ENCODE results near the gene PURB. TPM values are rescaled to one million over a fixed set of nuclear protein-coding genes. Genes with fewer than 3 reads are reported as not detected.
A peak's percentile ranks its signal among the peaks of the same experiment; 100 is the strongest.

Gene PURB
- total RNA-seq, 2 donors from 2014 or later, result 10.0 to 12.9 TPM

DNA sequence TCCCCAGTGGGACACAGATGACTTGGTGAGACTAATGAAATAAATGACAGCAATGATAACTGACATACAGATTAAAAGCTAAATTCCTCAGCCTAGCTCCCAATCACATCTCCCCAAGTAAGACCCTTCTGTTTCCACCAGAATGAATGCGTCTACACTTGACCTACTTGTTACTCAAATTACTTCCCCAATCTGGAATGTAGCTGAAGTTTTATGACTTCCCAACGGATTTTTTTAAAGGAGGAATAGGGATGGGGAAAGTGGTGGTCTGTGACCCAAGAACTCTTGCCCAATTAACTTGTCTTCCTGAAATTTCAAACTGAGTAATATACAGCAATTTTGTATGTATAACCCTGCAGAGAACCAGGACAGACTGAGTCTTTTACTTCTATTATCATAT, 46.6 kb downstream of the PURB start:
- H3K4me1 ChIP-seq, result peaks cover 0 to 7% of the 10 kb centered on the region in 2 donors
- no peak overlapping the region for H3K27ac ChIP-seq
- TF ChIP-seq, protein P1, sequence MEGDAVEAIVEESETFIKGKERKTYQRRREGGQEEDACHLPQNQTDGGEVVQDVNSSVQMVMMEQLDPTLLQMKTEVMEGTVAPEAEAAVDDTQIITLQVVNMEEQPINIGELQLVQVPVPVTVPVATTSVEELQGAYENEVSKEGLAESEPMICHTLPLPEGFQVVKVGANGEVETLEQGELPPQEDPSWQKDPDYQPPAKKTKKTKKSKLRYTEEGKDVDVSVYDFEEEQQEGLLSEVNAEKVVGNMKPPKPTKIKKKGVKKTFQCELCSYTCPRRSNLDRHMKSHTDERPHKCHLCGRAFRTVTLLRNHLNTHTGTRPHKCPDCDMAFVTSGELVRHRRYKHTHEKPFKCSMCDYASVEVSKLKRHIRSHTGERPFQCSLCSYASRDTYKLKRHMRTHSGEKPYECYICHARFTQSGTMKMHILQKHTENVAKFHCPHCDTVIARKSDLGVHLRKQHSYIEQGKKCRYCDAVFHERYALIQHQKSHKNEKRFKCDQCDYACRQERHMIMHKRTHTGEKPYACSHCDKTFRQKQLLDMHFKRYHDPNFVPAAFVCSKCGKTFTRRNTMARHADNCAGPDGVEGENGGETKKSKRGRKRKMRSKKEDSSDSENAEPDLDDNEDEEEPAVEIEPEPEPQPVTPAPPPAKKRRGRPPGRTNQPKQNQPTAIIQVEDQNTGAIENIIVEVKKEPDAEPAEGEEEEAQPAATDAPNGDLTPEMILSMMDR (IDR thresholded peaks at IDR 0.05), result no peak
- DNase-seq (ENCODE audit: low spot score), result no peak
- no peak overlapping the region for H3K4me3 ChIP-seq
- peaks cover 49% of the 10 kb centered on the region for H3K36me3 ChIP-seq
- H3K9me3 ChIP-seq, result no peaks in the 10 kb centered on the region
- no peaks in the 10 kb centered on the region for H3K27me3 ChIP-seq

DNA sequence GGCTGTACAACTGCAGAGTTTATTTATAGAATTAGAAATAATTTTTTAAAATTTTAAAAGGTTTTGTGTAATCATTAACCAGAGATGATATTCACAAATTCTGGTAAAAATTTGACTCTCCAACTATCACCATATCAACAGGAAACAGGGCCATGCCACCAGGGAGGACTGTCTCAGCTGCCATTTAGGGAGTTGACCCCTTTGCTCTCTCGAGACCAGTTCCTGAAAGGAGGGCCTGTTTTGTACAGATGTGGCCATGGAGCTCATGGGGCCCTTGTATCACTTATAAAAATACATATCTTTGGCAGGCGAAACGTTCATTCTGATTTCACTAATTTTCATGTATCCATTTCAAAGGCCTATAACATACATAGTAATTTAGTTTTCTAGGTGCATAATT, 57.8 kb downstream of the PURB start:
- peaks cover 44% of the 10 kb centered on the region for H3K36me3 ChIP-seq
- no peaks in the 10 kb centered on the region for H3K4me1 ChIP-seq
- no peak overlapping the region for H3K27ac ChIP-seq
- DNase-seq (ENCODE audit: low spot score), result peak; percentile 13
- H3K4me3 ChIP-seq, result no peak overlapping the region
- no peaks in the 10 kb centered on the region for H3K27me3 ChIP-seq
- TF ChIP-seq, protein P1 (IDR thresholded peaks at IDR 0.05), result no peak
- H3K9me3 ChIP-seq, result no peaks in the 10 kb centered on the region

Other genes with a start within 250 kb of the PURB start
- 10 to 100 TPM; 14.1 to 21.3 TPM for gene ZMIZ2, start 136.7 kb downstream of the PURB start, total RNA-seq
- gene PPIA, start 88.8 kb downstream of the PURB start, total RNA-seq, result 100 to 1,000 TPM; 820 to 834 TPM
- 100 to 1,000 TPM; 171 to 175 TPM for gene H2AZ2, start 37.4 kb downstream of the PURB start, total RNA-seq
- 1 to 10 TPM in 1 of 2 donors, under 1 TPM in 1; 0.78 to 2.2 TPM for gene MYO1G, start 93.5 kb upstream of the PURB start, total RNA-seq
- 10 to 100 TPM; 26.5 to 34.0 TPM for gene CCM2, start 114.7 kb upstream of the PURB start, total RNA-seq
- gene NACAD, start 203.4 kb upstream of the PURB start, total RNA-seq, result 1 to 10 TPM; 5.9 to 9.0 TPM
- 10 to 100 TPM; 46.1 to 48.2 TPM for gene TBRG4, start 226.2 kb upstream of the PURB start, total RNA-seq

All from right atrium auricular region (tissue), 2 donors.